ENCODE results near the gene SEC11C. TPM values are rescaled to one million over a fixed set of nuclear protein-coding genes. Genes with fewer than 3 reads are reported as not detected.

Gene SEC11C
- total RNA-seq, 1 donor: 24.6 TPM

DNA sequence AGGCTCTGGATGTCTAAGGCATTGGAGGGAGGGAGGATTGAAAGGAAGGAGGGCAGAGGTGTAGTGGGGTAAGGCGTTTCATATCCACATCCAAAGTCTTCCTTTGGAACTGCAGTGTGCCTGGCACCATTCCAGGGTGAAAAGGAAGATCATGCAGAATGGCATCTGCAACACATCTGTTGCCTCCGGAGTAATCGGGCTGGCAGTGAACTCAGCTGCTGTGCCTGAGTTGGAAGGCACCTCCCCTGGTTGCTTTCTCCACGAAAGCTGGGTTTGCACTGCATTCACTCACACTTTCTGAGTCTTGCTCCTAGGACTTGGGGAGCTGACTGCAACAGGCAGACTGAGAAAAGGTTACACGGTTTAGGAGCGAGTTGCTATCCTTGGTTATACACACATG lies 30.3 kb upstream of the SEC11C start:
- no peak overlapping the region for H3K4me3 ChIP-seq (ENCODE audit: low read depth, low read length)
- TF ChIP-seq, protein P1, sequence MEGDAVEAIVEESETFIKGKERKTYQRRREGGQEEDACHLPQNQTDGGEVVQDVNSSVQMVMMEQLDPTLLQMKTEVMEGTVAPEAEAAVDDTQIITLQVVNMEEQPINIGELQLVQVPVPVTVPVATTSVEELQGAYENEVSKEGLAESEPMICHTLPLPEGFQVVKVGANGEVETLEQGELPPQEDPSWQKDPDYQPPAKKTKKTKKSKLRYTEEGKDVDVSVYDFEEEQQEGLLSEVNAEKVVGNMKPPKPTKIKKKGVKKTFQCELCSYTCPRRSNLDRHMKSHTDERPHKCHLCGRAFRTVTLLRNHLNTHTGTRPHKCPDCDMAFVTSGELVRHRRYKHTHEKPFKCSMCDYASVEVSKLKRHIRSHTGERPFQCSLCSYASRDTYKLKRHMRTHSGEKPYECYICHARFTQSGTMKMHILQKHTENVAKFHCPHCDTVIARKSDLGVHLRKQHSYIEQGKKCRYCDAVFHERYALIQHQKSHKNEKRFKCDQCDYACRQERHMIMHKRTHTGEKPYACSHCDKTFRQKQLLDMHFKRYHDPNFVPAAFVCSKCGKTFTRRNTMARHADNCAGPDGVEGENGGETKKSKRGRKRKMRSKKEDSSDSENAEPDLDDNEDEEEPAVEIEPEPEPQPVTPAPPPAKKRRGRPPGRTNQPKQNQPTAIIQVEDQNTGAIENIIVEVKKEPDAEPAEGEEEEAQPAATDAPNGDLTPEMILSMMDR (IDR thresholded peaks at IDR 0.05; ENCODE audit: insufficient read depth, low read depth, low read length): no peak
- DNase-seq (ENCODE audit: low read depth): no peak

DNA sequence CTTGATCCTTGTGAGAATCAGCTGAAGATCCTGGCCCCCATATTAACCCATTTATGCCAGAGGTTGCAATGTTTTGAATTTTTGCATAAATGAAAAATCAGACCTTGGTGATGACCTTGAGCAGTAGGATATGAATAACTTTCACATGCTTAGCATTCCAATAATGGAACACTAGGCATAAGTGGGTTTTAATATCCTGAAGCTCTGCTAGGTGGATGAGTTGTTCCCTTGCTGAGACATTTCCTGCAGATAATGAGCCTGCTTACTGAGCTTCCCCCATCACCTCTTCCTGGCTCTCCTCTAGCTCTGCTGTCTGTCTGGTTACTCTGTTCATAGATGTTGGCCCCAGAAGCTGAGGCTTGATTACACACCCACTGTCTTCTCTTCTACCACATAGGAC lies 25.5 kb upstream of the SEC11C start:
- no peak for DNase-seq (ENCODE audit: low read depth)
- H3K4me3 ChIP-seq (ENCODE audit: low read depth, low read length): no peak overlapping the region
- TF ChIP-seq, protein P1 (IDR thresholded peaks at IDR 0.05; ENCODE audit: insufficient read depth, low read depth, low read length): no peak

DNA sequence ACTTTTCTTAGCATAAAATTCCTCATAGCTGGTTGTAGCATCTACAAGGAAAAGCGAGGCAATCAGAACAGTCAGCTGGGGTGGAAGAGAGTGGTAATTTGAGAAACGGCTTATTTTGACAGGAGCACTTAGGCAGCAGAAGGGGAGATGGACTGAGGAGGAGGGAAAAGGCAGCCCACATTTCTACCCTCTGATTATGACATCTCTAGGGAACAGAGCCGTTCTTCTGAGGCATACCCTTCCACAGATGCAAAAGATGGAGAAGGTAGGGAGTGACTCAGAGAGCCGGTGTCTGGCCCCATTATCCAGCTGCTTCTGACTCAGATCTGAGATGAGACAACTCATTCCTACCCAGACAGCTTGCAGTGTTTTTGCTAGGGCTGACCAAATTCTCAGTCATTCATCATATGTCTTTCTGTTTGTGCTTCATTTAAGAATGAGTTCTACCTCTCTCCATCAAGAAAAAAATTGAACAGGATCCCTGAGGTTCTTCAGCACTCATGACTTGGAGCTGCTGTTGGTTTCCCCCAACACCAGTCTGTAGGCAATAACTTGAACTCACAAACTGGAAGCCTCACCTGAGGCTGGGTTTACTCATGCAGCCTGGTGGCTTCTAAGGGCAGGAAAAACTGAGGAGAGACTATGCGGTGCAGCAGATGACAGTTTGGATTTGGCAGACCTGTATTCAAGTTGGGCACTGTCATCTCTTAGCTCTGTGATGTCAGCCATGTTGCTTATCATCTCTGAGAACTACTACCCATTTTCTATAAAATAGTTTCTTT lies 15.9 kb upstream of the SEC11C start:
- no peak overlapping the region for H3K4me3 ChIP-seq (ENCODE audit: low read depth, low read length)
- TF ChIP-seq, protein P1 (IDR thresholded peaks at IDR 0.05; ENCODE audit: insufficient read depth, low read depth, low read length): no peak
- DNase-seq (ENCODE audit: low read depth): peak; percentile 47

DNA sequence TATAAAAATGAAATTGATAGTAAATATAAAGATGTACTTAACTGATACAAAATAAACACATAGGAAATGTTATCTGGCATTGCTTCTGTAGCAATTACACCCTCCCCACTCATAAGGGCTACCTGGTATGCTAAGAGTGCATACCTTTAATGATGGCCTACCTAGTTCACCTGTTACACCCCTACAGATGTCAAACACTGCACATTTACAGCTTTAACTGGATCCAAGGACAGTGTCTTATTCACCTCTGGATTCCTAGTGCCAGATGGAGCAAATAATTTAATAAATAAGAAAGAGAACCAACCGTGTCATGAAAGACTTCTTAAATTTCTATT lies 15.3 kb upstream of the SEC11C start:
- DNase-seq (ENCODE audit: low read depth): no peak
- TF ChIP-seq, protein P1 (IDR thresholded peaks at IDR 0.05; ENCODE audit: insufficient read depth, low read depth, low read length): no peak
- H3K4me3 ChIP-seq (ENCODE audit: low read depth, low read length): no peak overlapping the region

DNA sequence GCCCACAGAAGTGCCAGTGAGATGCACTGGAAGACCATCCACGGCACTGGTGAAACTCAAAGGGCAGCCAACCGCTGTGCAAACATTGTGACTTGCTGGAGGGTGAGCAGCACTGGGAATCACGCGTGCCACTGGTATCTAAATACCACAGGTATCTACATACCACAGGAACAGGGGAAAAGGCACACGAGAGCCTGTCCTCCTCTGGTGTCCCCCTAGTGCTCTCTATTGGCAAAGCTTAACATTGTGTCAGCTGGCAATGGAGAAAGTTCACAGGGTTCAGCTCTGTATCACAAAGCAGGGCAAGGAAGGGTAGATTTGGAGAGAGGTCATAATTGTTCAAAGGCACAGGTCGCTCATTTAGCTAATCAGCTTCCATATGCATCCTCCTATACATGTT lies 12.6 kb upstream of the SEC11C start:
- H3K4me3 ChIP-seq (ENCODE audit: low read depth, low read length): no peak overlapping the region
- no peak for DNase-seq (ENCODE audit: low read depth)
- TF ChIP-seq, protein P1 (IDR thresholded peaks at IDR 0.05; ENCODE audit: insufficient read depth, low read depth, low read length): no peak

DNA sequence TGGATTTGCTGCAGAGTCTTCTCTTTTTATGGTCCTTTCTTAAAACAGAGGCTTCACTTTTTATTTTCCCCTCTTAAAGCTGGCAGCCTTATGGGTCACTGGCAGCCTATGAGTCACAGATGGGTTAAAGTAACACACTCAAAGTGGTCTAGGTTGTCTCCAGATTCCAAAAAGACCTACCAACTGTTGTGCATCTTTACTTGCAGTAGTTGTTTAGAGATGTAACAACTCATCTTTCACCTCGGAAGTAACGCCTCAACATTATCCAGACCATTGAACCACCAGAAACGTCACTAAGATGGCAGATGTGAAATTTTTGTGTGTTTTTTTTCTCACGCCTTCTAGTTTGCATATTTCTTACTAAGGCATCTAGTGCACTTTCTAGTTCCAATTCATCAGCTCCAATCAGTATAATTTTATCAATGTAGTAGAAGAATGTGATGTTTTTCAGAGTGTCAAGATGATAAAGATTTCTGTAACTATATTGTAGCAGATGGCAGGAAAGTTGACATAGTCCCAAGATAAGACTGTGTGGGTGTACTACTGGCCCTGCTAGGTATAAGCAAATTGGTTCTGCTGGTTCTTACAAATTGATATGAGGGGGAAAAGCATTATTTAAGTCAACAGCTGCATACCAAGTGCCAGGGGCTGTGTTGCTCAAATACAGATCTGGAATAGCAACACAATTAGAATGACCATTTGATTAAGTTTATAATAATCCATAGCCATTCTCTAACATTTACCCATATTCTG lies 9.6 kb upstream of the SEC11C start:
- H3K4me3 ChIP-seq (ENCODE audit: low read depth, low read length): no peak overlapping the region
- TF ChIP-seq, protein P1 (IDR thresholded peaks at IDR 0.05; ENCODE audit: insufficient read depth, low read depth, low read length): no peak
- no peak for DNase-seq (ENCODE audit: low read depth)

All from fibroblast of villous mesenchyme (primary cell).